IMR-90 (cell line): ENCODE measurements around the gene PTCH2. TPM values are rescaled to one million over a fixed set of nuclear protein-coding genes. Genes with fewer than 3 reads are reported as not detected.

Experiments used
- ATAC-seq: fragments of 200-7000 bp; cut with Tn5 transposase; 2 replicates; pipeline ENCODE4 v1.9.1; 2020; ENCODE audit warnings: low read depth, mild to moderate bottlenecking, moderate library complexity
- BruUV-seq: library from RNA; stranded (reverse); fragments of 400-500 nt; replicated peaks from 2 replicates; lab custom pipeline; 2021; lab: Mats Ljungman, UMichigan
- CTCF ChIA-PET: fragments of 300-600 bp; formaldehyde crosslinking; extraction: SDS; loops from one replicate; lab custom pipeline; 2021; ENCODE audit warnings: antibody characterized with exemption; lab: Yijun Ruan, JAX
- POLR2A ChIA-PET: fragments of 300-600 bp; sonication (Branson Sonifier 250); formaldehyde crosslinking; loops from one replicate; lab custom pipeline; 2022; ENCODE audit warnings: antibody characterized with exemption; ENCODE audit not compliant: unreplicated experiment; lab: Charles Lee
- DNase-seq: peaks from one replicate; pipeline ENCODE4 v3.0.0; 2013
- H2AFZ ChIP-seq: replicated peaks from 2 replicates; pipeline ENCODE3; 2013; ENCODE audit warnings: low read length, mild to moderate bottlenecking; ENCODE audit not compliant: poor library complexity
- H2AK5ac ChIP-seq: 2 replicates; pipeline ENCODE4 v1.6.1; 2013; ENCODE audit warnings: low read depth, low read length, inconsistent platforms
- H2AK9ac ChIP-seq: replicated peaks from 2 replicates; pipeline ENCODE3; 2013; ENCODE audit warnings: mild to moderate bottlenecking, low read depth, low read length, moderate library complexity; ENCODE audit not compliant: poor library complexity
- H2BK120ac ChIP-seq: 2 replicates; pipeline ENCODE4 v1.6.1; 2013; ENCODE audit warnings: low read depth, low read length, inconsistent platforms
- H2BK15ac ChIP-seq: 3 replicates; pipeline ENCODE4 v1.6.1; 2013; ENCODE audit warnings: low read depth, low read length, inconsistent platforms
- H2BK20ac ChIP-seq: 2 replicates; pipeline ENCODE4 v1.6.1; 2013; ENCODE audit warnings: low read depth, mild to moderate bottlenecking, inconsistent platforms, low read length, moderate library complexity
- H2BK5ac ChIP-seq: 2 replicates; pipeline ENCODE4 v1.6.1; 2013; ENCODE audit warnings: mild to moderate bottlenecking, low read depth, low read length, inconsistent platforms; ENCODE audit not compliant: poor library complexity, severe bottlenecking
- H3K14ac ChIP-seq: replicated peaks from 2 replicates; pipeline ENCODE4 v1.6.1; 2013; ENCODE audit warnings: low read depth, low read length, inconsistent platforms
- H3K18ac ChIP-seq: 2 replicates; pipeline ENCODE4 v1.6.1; 2013; ENCODE audit warnings: low read depth, low read length, control low read depth
- H3K23ac ChIP-seq: 2 replicates; pipeline ENCODE4 v1.6.1; 2013; ENCODE audit warnings: low read depth, low read length, inconsistent platforms
- H3K27ac ChIP-seq: 2 replicates; pipeline ENCODE4 v1.5.1; 2013; ENCODE audit warnings: mild to moderate bottlenecking, control low read depth, low read length; ENCODE audit not compliant: insufficient read depth
- H3K27me3 ChIP-seq: 2 replicates; pipeline ENCODE4 v1.6.1; 2013; ENCODE audit warnings: low read length; ENCODE audit not compliant: control insufficient read depth, insufficient read depth
- H3K36me3 ChIP-seq: 2 replicates; pipeline ENCODE4 v1.6.1; 2013; ENCODE audit warnings: low read length, mixed read lengths; ENCODE audit not compliant: control insufficient read depth, insufficient read depth
- H3K4ac ChIP-seq: 2 replicates; pipeline ENCODE4 v1.6.1; 2013; ENCODE audit warnings: low read depth, low read length, inconsistent platforms
- H3K4me1 ChIP-seq: 2 replicates; pipeline ENCODE4 v1.6.1; 2013; ENCODE audit warnings: low read length, mixed read lengths; ENCODE audit not compliant: control insufficient read depth, insufficient read depth
- H3K4me2 ChIP-seq: 2 replicates; pipeline ENCODE4 v1.6.1; 2013; ENCODE audit warnings: low read depth, mild to moderate bottlenecking, control low read depth, low read length, moderate library complexity
- H3K4me3 ChIP-seq: 2 replicates; pipeline ENCODE4 v1.5.1; 2013; ENCODE audit warnings: low read depth, mild to moderate bottlenecking, control low read depth, low read length, moderate library complexity; ENCODE audit not compliant: insufficient read depth
- H3K56ac ChIP-seq: 2 replicates; pipeline ENCODE4 v1.6.1; 2013; ENCODE audit warnings: low read length, inconsistent platforms; ENCODE audit not compliant: insufficient read depth; ENCODE audit errors: extremely low read depth
- H3K79me1 ChIP-seq, 2 experiments: 2 replicates each; pipeline ENCODE4 v1.6.1; 2013; ENCODE audit warnings: low read length in 2 of 2, inconsistent platforms in 1 of 2, low read depth in 1 of 2
- H3K9ac ChIP-seq: 2 replicates; pipeline ENCODE4 v1.6.1; 2013; ENCODE audit warnings: low read depth, low read length, control low read depth
- H3K9me1 ChIP-seq: 2 replicates; pipeline ENCODE4 v1.6.1; 2013; ENCODE audit warnings: low read length, inconsistent platforms; ENCODE audit not compliant: insufficient read depth
- H3K9me3 ChIP-seq: 2 replicates; pipeline ENCODE4 v1.6.1; 2013; ENCODE audit warnings: low read length; ENCODE audit not compliant: control insufficient read depth, insufficient read depth
- H4K20me1 ChIP-seq: 2 replicates; pipeline ENCODE4 v1.6.1; 2013; ENCODE audit warnings: low read length, inconsistent platforms; ENCODE audit not compliant: insufficient read depth
- H4K5ac ChIP-seq: 2 replicates; pipeline ENCODE4 v1.6.1; 2013; ENCODE audit warnings: mild to moderate bottlenecking, low read depth, low read length, control low read depth
- H4K8ac ChIP-seq, 2 experiments: 2 replicates each; pipeline ENCODE4 v1.6.1; 2013; ENCODE audit warnings: low read depth in 2 of 2, low read length in 2 of 2, control low read depth in 1 of 2, inconsistent platforms in 1 of 2
- H4K91ac ChIP-seq: 2 replicates; pipeline ENCODE4 v1.6.1; 2013; ENCODE audit warnings: low read depth, low read length, inconsistent platforms; ENCODE audit not compliant: insufficient read depth
- ELK1 ChIP-seq: fragments of 150-350 bp; IDR thresholded peaks from 2 replicates; pipeline ENCODE4 v1.6.1; 2016; ENCODE audit warnings: low read depth, mild to moderate bottlenecking, low read length, moderate library complexity, borderline replicate concordance
- RCOR1 ChIP-seq: IDR thresholded peaks from 2 replicates; pipeline ENCODE4 v1.6.1; 2012; ENCODE audit warnings: mild to moderate bottlenecking, low read length, improper control_type of control experiment; ENCODE audit not compliant: insufficient replicate concordance
- RFX5 ChIP-seq: IDR thresholded peaks from 2 replicates; pipeline ENCODE4 v1.8.0; 2012; ENCODE audit warnings: low read depth, mild to moderate bottlenecking, low read length, moderate library complexity
- WGBS, 2 experiments: methylation state at CpG; one replicate each; pipeline versions ENCODE4 v1.1.5 to v1.1.7; 2013; ENCODE audit warnings: missing lambda C conversion rate in 2 of 2; ENCODE audit not compliant: insufficient read length in 1 of 2; ENCODE audit errors: extremely low coverage in 2 of 2; 5-methylcytosine and 5-hydroxymethylcytosine counted together
- dilution Hi-C: fragments of 300-500 bp; cut with HindIII; formaldehyde crosslinking; loops from one replicate; pipeline ENCODE4 v1.14.3; 2018; ENCODE audit warnings: low sequenced_read_pairs; ENCODE audit not compliant: unreplicated experiment
- in situ Hi-C: fragments of 300-500 bp; cut with MboI; formaldehyde crosslinking; loops from 3 replicates; pipeline ENCODE4 v1.14.3; 2019; ENCODE audit warnings: low sequenced_read_pairs, inconsistent platforms, mixed read lengths
- intact Hi-C: fragments of 100-400 bp; cut with micrococcal nuclease; formaldehyde crosslinking; loops from 2 replicates; pipeline ENCODE4 v1.10.0; 2022
- polyA plus RNA-seq, 3 experiments: library from polyadenylated mRNA; depleted of rRNA; stranded (reverse); fragments of >200 nt; gene quantifications; 2 replicates each; pipeline ENCODE4 v1.2.3, GENCODE V29; 2012; ENCODE audit warnings: low replicate concordance in 1 of 3
- total RNA-seq: library from RNA; depleted of rRNA; stranded (reverse); fragments of >200 nt; gene quantifications from 2 replicates; pipeline ENCODE4 v1.2.3, GENCODE V29; 2012

The PTCH2 gene
- total and polyA plus RNA-seq, 2 of the 4 experiments (the other 2 are of a cell fraction) = under 0.01 to 0.56 TPM

GRCh38 chr1:44881011-44881632, 38.1 kb upstream of the PTCH2 start:
- no peak overlapping the region for H3K4ac ChIP-seq
- H2BK20ac ChIP-seq = no peak overlapping the region
- peak; percentile 85 for DNase-seq
- peak overlapping the region; percentile 10 for H2BK5ac ChIP-seq
- no peak overlapping the region; the same call in 2 of the 3 replicates for H2BK15ac ChIP-seq
- BruUV-seq = no TSS peak
- no peak overlapping the region for H3K4me3 ChIP-seq
- no peak overlapping the region for H2AFZ ChIP-seq
- POLR2A ChIA-PET = no interaction called here
- peaks cover 11% of the 10 kb centered on the region for H3K36me3 ChIP-seq
- WGBS, 2 experiments = 71% methylated on average over 1 of the region's 7 CpGs; no CpG with 5 or more reads in 1 of the 2 experiments
- H2AK5ac ChIP-seq = no peak overlapping the region
- H2BK120ac ChIP-seq = no peak overlapping the region
- dilution Hi-C loops = no loop called here
- TF ChIP-seq ELK1 (no peak), RFX5 (peak; percentile 91), RCOR1 (no peak)
- no peaks in the 10 kb centered on the region for H3K27me3 ChIP-seq
- H3K18ac ChIP-seq = no peak overlapping the region
- no peak overlapping the region for H2AK9ac ChIP-seq
- H3K4me2 ChIP-seq = no peak overlapping the region
- no peak overlapping the region for H4K91ac ChIP-seq
- H3K14ac ChIP-seq = no peak overlapping the region
- CTCF ChIA-PET = interaction anchor here (1.2 to 1.6 kb wide), 2 partner anchors 13 to 43 kb away, joined by 3 to 4 read pairs; no protein-coding TSS in a partner anchor
- no peak overlapping the region for H3K56ac ChIP-seq
- in situ Hi-C loops = no loop called here
- H3K23ac ChIP-seq = no peak overlapping the region
- no peaks in the 10 kb centered on the region; a peak in 1 of 4 replicates for H3K79me1 ChIP-seq
- H3K9ac ChIP-seq = no peak overlapping the region
- peak; percentile 97 for ATAC-seq
- H3K27ac ChIP-seq = no peak overlapping the region
- H3K4me1 ChIP-seq = no peaks in the 10 kb centered on the region; the same call in 1 of the 2 replicates
- no peak overlapping the region for H4K5ac ChIP-seq
- peaks cover 6% of the 10 kb centered on the region; the same call in 1 of the 2 replicates for H3K9me1 ChIP-seq
- no peaks in the 10 kb centered on the region for H4K20me1 ChIP-seq
- intact Hi-C loops = no loop called here
- H3K9me3 ChIP-seq = peaks cover 3% of the 10 kb centered on the region; the same call in 1 of the 2 replicates
- no peak overlapping the region for H4K8ac ChIP-seq
